HG03354 (cell line): Measurements from ENCODE around the gene PLA2G4A.

Experiments
- ATAC-seq: cut with Tn5 transposase; IDR thresholded peaks from one replicate; pipeline ENCODE4 v1.9.1; 2021; ENCODE audit warnings: mild to moderate bottlenecking; ENCODE audit not compliant: unreplicated experiment, poor library complexity, severe bottlenecking

Gene PLA2G4A

GRCh38 chr1:186958520-186958919 is 129.8 kb downstream of the PLA2G4A start:
- no peak for ATAC-seq

- no peak for ATAC-seq
Measured at GRCh38 chr1:186960861-186961260, 132.1 kb downstream of the PLA2G4A start.

DNA sequence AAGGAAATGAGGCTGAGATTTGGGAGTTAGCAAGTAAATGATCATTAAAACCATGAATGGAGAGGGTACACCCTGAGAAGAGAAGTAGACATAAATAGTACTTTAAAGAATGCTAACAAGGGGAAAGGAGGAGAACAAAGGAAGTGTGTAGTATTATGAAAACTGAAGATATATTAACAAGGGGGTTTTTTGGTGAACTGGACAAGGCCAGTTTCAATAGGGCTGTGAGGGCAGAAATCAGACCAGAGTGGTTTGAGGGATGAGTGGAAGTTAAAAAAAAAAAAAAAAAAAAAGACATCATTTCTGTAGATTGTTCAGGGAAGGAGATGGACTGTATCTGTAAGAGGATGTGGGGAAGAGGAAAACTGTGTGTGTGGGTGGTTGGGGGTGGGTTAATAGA is 137.1 kb downstream of the PLA2G4A start:
- ATAC-seq = no peak

GRCh38 chr1:186966456-186966855 is 137.7 kb downstream of the PLA2G4A start:
- no peak for ATAC-seq

DNA sequence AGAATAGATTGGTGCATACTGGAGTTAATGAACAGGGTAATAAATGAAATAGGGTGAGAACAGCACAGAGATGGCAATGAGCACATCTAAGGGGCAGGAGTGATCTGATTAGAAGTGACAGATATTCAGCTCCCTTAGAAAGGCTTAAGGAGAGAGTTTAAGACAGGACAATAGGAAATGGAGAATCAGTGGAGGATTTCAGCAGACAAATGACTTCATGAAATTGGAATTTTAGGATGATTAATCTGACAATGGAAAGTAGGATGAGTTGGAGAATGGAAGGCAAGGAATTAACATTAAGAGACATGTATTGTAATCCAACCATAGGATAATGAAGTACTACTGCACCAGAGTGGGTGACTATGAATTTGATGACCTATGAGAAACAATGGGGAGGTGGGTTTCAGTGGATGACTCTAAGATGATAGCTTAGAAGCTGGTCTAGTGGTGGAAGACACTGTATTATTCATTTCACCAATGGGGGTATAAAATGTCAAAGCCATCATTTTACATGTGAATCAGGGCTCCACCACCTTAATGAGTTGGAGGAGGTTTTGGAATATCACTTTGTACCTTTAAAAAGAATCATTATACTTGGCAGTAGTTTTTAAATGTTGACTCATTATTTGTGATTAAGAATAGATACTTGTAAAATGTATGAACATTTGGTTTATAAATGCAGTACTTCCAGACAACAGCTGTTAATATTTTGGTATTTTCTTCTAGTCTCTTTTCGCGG is 139.1 kb downstream of the PLA2G4A start:
- no peak for ATAC-seq

- ATAC-seq = no peak
Measured at GRCh38 chr1:186974774-186975181, 146.0 kb downstream of the PLA2G4A start.

GRCh38 chr1:186975220-186975619 is 146.5 kb downstream of the PLA2G4A start:
- ATAC-seq = no peak

GRCh38 chr1:186976700-186977099 is 148.0 kb downstream of the PLA2G4A start:
- no peak for ATAC-seq

GRCh38 chr1:186977266-186977957 is 148.7 kb downstream of the PLA2G4A start:
- ATAC-seq = no peak

DNA sequence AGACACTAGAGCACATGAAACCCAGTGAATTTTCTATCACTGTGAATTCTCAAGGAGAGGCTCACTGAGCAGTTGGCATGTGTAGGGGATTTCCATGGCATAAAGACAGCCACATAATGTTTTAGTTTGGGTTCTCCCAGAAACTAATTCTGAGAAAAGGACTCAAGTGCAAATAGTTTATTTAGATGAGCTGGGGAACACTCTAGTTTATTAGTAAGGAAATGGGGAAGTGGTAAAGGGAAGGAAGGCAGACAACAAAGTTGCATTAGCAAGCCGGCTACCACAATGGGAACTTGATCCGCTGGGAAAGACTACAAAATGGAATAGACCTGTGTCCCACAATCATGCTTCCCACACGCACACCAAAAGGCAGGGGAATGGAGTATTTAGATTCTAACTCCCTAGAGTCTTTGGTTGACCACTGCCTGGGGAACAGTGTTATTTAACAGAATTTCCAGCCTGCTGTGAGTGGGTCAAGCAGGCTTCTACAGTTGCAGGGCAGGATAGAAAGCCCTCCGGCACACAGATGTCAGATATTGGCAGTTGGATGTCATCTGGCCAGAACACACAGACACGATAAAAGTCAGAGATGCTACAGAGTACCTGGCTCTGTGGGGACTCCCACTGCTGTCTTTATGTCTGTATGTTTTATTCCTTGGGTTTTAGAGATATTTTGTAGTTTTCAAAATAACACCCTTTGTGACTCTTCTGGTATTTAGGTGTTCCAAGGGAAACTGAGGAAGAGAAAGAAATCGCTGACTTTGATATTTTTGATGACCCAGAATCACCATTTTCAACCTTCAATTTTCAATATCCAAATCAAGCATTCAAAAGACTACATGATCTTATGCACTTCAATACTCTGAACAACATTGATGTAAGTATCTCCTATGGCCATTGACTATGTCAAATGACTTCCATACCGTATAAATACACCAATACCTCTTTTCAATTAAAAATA is 150.1 kb downstream of the PLA2G4A start:
- no peak for ATAC-seq

DNA sequence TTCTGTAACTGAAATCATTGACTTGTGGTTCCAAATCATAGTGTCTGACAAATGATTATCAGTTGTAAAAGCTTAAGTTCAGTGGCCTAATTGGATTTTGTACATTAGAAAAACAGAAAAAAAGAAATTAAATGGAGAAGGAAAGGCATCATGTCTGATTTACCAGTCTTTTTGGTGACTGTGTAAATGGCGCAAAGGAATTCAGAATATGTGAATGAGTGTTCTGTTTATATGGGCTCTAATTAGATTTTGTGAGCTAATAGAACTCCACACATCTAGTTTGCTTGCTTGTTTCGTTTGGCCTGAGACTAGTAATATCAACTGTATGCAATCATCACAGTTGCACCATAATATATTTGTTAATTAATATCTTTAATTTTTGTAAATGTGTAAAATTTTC is 151.7 kb downstream of the PLA2G4A start:
- ATAC-seq = no peak

GRCh38 chr1:186982116-186982515 is 153.4 kb downstream of the PLA2G4A start:
- no peak for ATAC-seq

DNA sequence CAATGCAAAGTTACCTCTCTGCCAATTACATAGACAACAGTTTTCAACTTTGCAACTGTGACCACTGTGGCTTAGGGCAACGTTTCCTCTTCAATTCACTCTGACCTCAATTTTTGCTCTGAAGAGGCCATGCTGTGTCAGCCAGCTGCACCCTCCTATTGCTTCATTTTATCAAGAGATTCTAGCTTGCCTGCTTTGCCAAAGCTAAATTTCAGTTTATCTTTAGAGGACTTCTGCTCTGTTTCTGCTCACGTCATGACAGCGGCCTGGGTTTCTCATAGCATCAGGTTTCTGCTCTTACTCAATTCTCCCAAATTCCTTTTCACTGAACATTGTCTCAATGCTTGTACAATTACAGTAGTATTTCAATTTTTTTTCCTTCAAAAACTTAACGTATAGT is 154.6 kb downstream of the PLA2G4A start:
- ATAC-seq = no peak

GRCh38 chr1:186984959-186985358 is 156.2 kb downstream of the PLA2G4A start:
- no peak for ATAC-seq

DNA sequence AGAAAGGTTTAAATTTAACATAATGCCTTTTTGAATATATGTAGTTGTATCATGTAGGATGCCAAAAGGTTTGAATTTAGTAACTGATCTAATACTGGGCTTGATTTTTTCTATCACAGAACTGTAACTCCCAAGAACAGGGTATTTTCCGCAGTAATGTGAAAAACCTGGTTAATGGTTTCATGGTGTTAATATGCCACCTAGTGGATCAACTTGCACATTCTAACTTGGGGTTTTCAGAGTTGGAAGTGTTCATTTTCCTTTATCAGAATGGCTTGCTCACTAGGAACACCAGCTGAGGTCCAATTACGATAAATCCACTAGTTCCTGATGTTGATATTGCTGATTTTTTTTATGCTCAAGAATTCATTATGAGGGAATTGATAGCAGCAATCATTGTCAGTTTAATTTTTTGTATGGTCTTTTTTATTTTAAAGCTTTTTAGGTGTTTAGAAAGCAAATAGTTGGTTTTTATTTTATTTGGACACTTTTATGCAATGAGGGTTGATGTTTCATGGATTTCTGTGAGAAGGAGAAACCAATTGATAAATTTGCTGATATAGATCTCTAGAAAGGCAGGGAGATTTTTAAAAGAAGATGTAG is 157.2 kb downstream of the PLA2G4A start:
- ATAC-seq = peak; percentile 76

GRCh38 chr1:186987065-186987464 is 158.3 kb downstream of the PLA2G4A start:
- ATAC-seq = no peak

- no peak for ATAC-seq
Measured at GRCh38 chr1:186987769-186988168, 159.0 kb downstream of the PLA2G4A start.

- no peak for ATAC-seq
Measured at GRCh38 chr1:186993996-186994395, 165.2 kb downstream of the PLA2G4A start.

DNA sequence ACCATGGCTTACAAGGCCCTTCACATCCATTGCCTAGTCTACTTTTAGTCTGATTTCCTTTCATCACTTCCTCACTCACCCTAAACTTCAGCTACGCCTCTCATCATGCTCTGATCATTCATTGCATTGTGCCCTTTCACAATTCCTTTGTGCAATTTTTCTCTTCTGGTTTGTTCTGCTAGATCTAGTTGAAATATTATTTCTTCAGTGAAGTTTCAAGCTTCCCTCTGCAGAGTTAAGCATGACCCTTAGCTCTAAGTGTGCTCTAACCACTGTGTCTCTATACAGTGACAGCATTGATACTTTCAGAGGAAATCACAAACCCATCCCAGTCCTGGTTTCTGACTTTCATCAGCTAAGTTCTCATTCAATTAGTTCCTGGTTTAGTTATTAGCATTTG is 166.1 kb downstream of the PLA2G4A start:
- ATAC-seq = no peak

DNA sequence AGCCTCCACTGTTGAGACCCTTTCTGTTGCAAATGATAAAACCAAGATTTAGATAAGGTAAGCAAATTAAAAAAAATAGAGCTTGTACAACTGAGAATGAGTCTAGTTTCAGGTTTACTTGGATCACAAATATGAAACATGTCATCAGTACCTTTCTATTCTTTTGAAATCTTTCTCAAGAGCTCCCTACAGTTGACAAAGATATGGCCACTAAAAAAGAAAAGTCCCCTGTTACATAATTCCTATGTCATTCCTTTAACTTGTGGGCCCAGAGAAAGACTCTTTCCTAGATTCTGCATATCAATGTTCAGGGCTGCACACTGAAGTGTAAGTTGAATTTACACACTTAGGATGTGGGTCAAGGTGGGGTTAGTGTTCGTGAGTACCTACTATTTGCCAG is 168.1 kb downstream of the PLA2G4A start:
- ATAC-seq = no peak
